Skeletal muscle tissue (tissue), 4 donors: ENCODE data around the gene HOXA2. TPM values are rescaled to one million over a fixed set of nuclear protein-coding genes. Genes with fewer than 3 reads are reported as not detected.

ENCODE experiments used
- H3K27ac ChIP-seq: one replicate; pipeline ENCODE4 v1.7.0; 2013; ENCODE audit warnings: mild to moderate bottlenecking, low read depth, low read length, inconsistent platforms
- H3K27me3 ChIP-seq, 3 donors: one replicate each; pipeline ENCODE4 v1.7.0; 2013; ENCODE audit warnings: low read length in 3 of 3; ENCODE audit not compliant: control insufficient read depth in 3 of 3, insufficient read depth in 3 of 3
- H3K36me3 ChIP-seq, 3 donors: one replicate each; pipeline ENCODE4 v1.7.0; 2013; ENCODE audit warnings: low read length in 3 of 3; ENCODE audit not compliant: control insufficient read depth in 3 of 3, insufficient read depth in 3 of 3
- H3K4me1 ChIP-seq, 3 donors: one replicate each; pipeline ENCODE4 v1.7.0; 2013; ENCODE audit warnings: low read length in 3 of 3, mild to moderate bottlenecking in 3 of 3; ENCODE audit not compliant: control insufficient read depth in 3 of 3, insufficient read depth in 3 of 3
- H3K4me3 ChIP-seq, 3 donors: one replicate each; pipeline ENCODE4 v1.7.0; 2013; ENCODE audit warnings: low read length in 3 of 3
- H3K9ac ChIP-seq, 3 donors: one replicate each; pipeline ENCODE4 v1.7.0; 2013; ENCODE audit warnings: low read length in 3 of 3, mild to moderate bottlenecking in 3 of 3, moderate library complexity in 2 of 3, low read depth in 1 of 3
- H3K9me3 ChIP-seq, 3 donors: one replicate each; pipeline ENCODE4 v1.7.0; 2013; ENCODE audit warnings: low read length in 3 of 3; ENCODE audit not compliant: control insufficient read depth in 3 of 3
- total RNA-seq: library from RNA; depleted of rRNA; stranded (reverse); fragments of >200 nt; gene quantifications from one replicate; pipeline ENCODE4 v1.2.3, GENCODE V29; 2014
- donor health status: Osteomylitis.

Gene HOXA2
- total RNA-seq, 1 donor from 2014 or later = under 0.01 TPM

DNA sequence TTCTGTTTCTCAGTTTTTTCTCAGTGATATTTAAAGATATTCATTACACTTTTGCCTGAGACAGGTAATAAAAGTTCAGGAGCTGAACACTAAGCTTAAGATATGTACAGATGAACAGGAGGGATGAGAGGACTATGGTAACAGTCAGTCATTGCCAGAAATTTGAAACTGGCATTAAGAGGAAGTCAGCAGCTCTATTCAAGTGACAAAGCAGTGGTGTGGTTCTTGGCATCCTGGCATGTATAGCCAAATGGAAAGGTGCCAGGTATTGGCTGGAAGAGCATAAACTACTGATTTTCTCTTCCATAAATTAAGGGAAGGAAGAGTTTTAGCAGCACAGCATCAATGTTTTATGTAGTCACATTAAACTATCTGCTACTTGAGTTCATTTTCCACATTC lies 29.4 kb downstream of the HOXA2 start:
- no peaks in the 10 kb centered on the region for H3K36me3 ChIP-seq
- H3K4me1 ChIP-seq = peaks cover 0 to 2% (median 0%) of the 10 kb centered on the region in 3 donors
- H3K27me3 ChIP-seq = no peaks in the 10 kb centered on the region
- no peak overlapping the region for H3K4me3 ChIP-seq
- no peaks in the 10 kb centered on the region for H3K9me3 ChIP-seq
- H3K27ac ChIP-seq = no peak overlapping the region
- H3K9ac ChIP-seq = no peak overlapping the region

GRCh38 chr7:27071622-27072390 lies 30.7 kb downstream of the HOXA2 start:
- no peaks in the 10 kb centered on the region for H3K36me3 ChIP-seq
- H3K27me3 ChIP-seq = no peaks in the 10 kb centered on the region
- no peak overlapping the region for H3K9ac ChIP-seq
- H3K4me3 ChIP-seq = no peak overlapping the region
- no peak overlapping the region for H3K27ac ChIP-seq
- peaks cover 0 to 2% (median 0%) of the 10 kb centered on the region in 3 donors for H3K4me1 ChIP-seq
- no peaks in the 10 kb centered on the region for H3K9me3 ChIP-seq

GRCh38 chr7:27068259-27068658 lies 34.2 kb downstream of the HOXA2 start:
- Histone ChIP-seq H3K9ac (no peak overlapping the region), H3K4me1 (peaks cover 0 to 2% (median 0%) of the 10 kb centered on the region in 3 donors), H3K36me3 (no peaks in the 10 kb centered on the region), H3K27ac (no peak overlapping the region), H3K4me3 (no peak overlapping the region), H3K27me3 (no peaks in the 10 kb centered on the region), H3K9me3 (no peaks in the 10 kb centered on the region)

DNA sequence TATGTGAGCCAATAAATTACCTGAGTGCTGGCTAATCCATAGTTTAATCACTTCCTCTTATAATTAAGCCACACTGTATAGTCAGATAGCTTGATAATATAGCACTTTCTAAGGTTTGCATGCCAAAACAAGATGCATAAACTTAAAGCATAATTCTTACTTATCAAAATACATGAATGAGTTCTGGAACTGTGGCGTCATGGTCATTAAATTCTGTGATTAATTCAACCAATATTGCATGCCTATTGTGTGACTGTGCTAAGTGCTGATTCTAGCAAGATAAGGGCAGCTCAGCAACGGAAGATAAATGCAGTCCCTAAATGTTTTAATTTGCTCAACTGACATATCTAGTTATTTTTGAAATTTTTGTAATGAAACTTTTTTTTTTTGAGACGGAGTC lies 36.3 kb downstream of the HOXA2 start:
- no peaks in the 10 kb centered on the region for H3K27me3 ChIP-seq
- H3K9ac ChIP-seq = no peak overlapping the region
- H3K27ac ChIP-seq = no peak overlapping the region
- no peaks in the 10 kb centered on the region for H3K9me3 ChIP-seq
- H3K4me1 ChIP-seq = no peaks in the 10 kb centered on the region
- H3K36me3 ChIP-seq = no peaks in the 10 kb centered on the region
- no peak overlapping the region for H3K4me3 ChIP-seq

- Histone ChIP-seq H3K27me3 (no peaks in the 10 kb centered on the region), H3K4me1 (no peaks in the 10 kb centered on the region), H3K27ac (no peak overlapping the region), H3K9ac (no peak overlapping the region), H3K36me3 (no peaks in the 10 kb centered on the region), H3K9me3 (no peaks in the 10 kb centered on the region), H3K4me3 (no peak overlapping the region)
Measured at GRCh38 chr7:27065709-27066108, 36.8 kb downstream of the HOXA2 start.

DNA sequence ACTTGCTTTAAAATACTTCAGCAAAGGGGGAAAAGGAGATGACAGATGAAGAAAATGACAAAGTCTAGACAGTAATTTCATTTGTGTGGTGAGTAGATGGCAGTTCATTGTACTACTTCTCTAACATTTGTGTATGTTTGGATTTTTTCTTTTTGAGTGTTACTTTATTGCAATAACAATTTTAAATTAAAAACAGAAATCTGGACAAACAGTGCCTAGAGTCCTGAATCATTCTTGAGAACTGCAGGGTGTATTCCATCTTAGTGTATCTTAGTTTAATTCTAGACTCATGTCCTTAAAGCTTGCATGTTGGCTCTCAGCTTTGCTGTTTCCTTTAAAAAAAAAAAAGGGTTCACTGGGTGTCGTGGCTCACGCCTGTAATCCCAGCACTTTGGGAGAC lies 37.8 kb downstream of the HOXA2 start:
- Histone ChIP-seq H3K9me3 (no peaks in the 10 kb centered on the region), H3K36me3 (no peaks in the 10 kb centered on the region), H3K4me1 (no peaks in the 10 kb centered on the region), H3K4me3 (no peak overlapping the region), H3K27ac (no peak overlapping the region), H3K9ac (no peak overlapping the region), H3K27me3 (no peaks in the 10 kb centered on the region)

- Histone ChIP-seq H3K36me3 (no peaks in the 10 kb centered on the region), H3K9ac (no peak overlapping the region), H3K9me3 (no peaks in the 10 kb centered on the region), H3K4me1 (no peaks in the 10 kb centered on the region), H3K4me3 (no peak overlapping the region), H3K27ac (no peak overlapping the region), H3K27me3 (no peaks in the 10 kb centered on the region)
Measured at GRCh38 chr7:27064159-27064558, 38.3 kb downstream of the HOXA2 start.

GRCh38 chr7:27062946-27063345 lies 39.5 kb downstream of the HOXA2 start:
- H3K27ac ChIP-seq = no peak overlapping the region
- H3K4me1 ChIP-seq = no peaks in the 10 kb centered on the region
- H3K4me3 ChIP-seq = no peak overlapping the region
- H3K36me3 ChIP-seq = no peaks in the 10 kb centered on the region
- H3K9me3 ChIP-seq = no peaks in the 10 kb centered on the region
- no peak overlapping the region for H3K9ac ChIP-seq
- no peaks in the 10 kb centered on the region for H3K27me3 ChIP-seq

DNA sequence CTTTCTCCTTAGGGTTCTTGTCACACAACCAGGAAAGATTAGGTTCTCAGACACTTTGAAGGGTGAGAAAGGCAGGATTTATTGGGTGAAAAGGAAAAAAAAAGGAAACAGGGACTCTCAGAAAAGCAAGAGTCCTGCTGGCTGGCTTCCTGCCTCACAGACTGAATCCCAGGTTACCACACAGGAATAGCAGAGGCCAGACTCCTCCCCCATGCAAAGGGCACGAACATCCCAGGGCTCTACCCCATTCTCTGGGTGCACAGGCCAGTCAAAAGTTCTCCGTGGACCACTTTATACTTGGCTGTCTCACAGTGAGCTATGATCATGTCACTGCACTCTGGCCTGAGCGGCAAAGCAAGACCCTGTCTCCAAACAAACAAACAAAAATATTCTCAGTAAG lies 49.3 kb downstream of the HOXA2 start:
- no peaks in the 10 kb centered on the region for H3K27me3 ChIP-seq
- no peaks in the 10 kb centered on the region for H3K4me1 ChIP-seq
- no peaks in the 10 kb centered on the region for H3K9me3 ChIP-seq
- H3K27ac ChIP-seq = no peak overlapping the region
- H3K4me3 ChIP-seq = no peak overlapping the region
- H3K36me3 ChIP-seq = no peaks in the 10 kb centered on the region
- no peak overlapping the region for H3K9ac ChIP-seq

DNA sequence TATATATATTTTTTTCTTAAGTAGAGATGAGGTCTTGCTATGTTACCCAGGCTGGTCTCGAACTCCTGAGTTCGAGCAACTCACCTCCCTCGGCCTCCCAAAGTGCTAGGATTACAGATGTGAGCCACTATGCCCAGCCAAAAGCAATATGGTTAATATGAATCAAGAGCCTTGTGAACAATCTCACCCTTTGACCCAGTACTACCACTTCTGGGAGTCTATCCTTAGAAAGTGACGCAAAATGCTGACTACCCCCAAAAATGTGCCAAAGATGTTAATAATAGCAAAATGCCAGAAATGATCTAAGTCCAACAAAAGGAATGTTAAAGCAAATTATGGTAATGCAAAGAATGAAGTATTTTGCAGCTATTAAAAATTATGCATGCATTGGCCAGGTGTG lies 51.0 kb downstream of the HOXA2 start:
- H3K9me3 ChIP-seq = no peaks in the 10 kb centered on the region
- no peak overlapping the region for H3K9ac ChIP-seq
- H3K36me3 ChIP-seq = no peaks in the 10 kb centered on the region
- no peaks in the 10 kb centered on the region for H3K27me3 ChIP-seq
- H3K4me3 ChIP-seq = no peak overlapping the region
- H3K27ac ChIP-seq = no peak overlapping the region
- H3K4me1 ChIP-seq = no peaks in the 10 kb centered on the region
